Measurements from ENCODE around the gene CERT1. TPM values are rescaled to one million over a fixed set of nuclear protein-coding genes. Genes with fewer than 3 reads are reported as not detected.
"Not testable (repeated sequence)": the region's sequence is repeated elsewhere in the genome, so short reads cannot be mapped to it uniquely, and the experiment has no call there.

Gene CERT1
- total RNA-seq, 1 donor: 37.8 TPM

GRCh38 chr5:75340714-75341478, 170.5 kb downstream of the CERT1 start:
- DNase-seq (ENCODE audit: low read depth): no peak
- TF ChIP-seq, protein P1, sequence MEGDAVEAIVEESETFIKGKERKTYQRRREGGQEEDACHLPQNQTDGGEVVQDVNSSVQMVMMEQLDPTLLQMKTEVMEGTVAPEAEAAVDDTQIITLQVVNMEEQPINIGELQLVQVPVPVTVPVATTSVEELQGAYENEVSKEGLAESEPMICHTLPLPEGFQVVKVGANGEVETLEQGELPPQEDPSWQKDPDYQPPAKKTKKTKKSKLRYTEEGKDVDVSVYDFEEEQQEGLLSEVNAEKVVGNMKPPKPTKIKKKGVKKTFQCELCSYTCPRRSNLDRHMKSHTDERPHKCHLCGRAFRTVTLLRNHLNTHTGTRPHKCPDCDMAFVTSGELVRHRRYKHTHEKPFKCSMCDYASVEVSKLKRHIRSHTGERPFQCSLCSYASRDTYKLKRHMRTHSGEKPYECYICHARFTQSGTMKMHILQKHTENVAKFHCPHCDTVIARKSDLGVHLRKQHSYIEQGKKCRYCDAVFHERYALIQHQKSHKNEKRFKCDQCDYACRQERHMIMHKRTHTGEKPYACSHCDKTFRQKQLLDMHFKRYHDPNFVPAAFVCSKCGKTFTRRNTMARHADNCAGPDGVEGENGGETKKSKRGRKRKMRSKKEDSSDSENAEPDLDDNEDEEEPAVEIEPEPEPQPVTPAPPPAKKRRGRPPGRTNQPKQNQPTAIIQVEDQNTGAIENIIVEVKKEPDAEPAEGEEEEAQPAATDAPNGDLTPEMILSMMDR (IDR thresholded peaks at IDR 0.05; ENCODE audit: insufficient read depth, low read length): no peak
- no peak overlapping the region for H3K4me3 ChIP-seq (ENCODE audit: low read depth, low read length)

- peak overlapping the region; percentile 89 for H3K4me3 ChIP-seq (ENCODE audit: low read depth, low read length)
- DNase-seq (ENCODE audit: low read depth): no peak
These were observed 173.0 kb downstream of the CERT1 start for GRCh38 chr5:75338408-75338807.

DNA sequence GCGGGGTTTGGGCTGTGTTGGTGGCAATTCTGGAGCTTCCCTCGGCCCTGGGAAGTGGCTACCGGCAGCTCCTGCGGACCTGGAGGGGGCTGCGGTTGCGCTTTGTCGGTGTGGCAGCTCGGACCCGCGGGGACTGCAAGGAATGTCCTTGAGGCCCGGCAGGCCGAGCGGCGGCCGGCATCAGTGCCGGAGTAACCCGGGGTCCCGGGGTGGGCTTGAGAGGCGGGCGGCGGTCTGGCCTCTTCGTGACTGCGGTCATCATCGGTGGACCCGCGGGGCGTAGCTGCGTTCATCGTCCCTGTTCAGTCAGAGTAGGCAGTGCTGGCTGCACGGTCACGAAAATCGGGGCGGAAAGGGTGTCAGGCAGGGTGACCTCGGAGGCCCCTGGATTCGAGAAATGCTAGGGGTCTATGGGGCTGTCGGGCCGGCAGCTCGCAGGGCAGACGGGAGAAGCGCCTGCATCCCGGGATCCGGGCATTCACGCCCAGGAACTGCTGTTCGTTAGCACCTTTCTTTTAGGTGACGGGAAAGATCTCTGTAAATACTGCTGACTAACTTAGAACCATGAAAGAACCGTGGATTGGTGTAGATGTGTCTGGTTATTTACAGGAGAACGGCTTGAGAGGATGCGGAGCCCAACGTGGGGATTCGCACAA, 173.9 kb downstream of the CERT1 start:
- no peak for DNase-seq (ENCODE audit: low read depth)
- TF ChIP-seq, protein P1 (IDR thresholded peaks at IDR 0.05; ENCODE audit: insufficient read depth, low read length): no peak
- H3K4me3 ChIP-seq (ENCODE audit: low read depth, low read length): peak overlapping the region; percentile 89

More at GRCh38 chr5:75338408-75338807, 173.0 kb downstream of the CERT1 start:
- TF ChIP-seq, protein P1 (IDR thresholded peaks at IDR 0.05; ENCODE audit: insufficient read depth, low read length): no peak

DNA sequence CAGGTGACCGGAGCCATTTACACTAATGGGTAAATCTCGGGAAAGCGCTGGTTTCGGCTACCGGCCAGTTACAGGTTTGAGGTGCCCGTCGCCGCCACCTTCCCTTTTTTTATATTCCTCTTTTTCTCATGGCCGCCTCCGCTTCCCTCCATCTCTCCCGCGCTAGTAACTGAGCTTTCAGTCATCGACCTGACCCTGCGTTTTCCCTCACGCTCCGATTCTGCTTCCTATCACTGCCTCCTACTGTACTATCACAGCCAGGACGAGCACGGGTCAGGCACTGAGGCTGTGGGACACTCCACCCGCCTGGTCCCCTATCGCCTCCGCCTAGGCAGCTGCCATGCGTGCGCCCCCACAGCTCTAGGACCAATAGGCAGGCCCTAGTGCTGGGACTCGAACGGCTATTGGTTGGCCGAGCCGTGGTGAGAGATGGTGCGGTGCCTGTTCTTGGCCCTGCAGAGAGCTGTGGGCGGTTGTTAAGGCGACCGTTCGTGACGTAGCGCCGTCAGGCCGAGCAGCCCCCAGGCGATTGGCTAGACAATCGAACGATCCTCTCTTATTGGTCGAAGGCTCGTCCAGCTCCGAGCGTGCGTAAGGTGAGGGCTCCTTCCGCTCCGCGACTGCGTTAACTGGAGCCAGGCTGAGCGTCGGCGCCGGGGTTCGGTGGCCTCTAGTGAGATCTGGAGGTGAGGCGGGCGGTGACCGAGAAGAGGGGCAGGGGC, 174.7 kb downstream of the CERT1 start, which contains the start of gene HMGCR:
Gene HMGCR, plus strand, starts transcription at position 606 of the 722 bp plus-strand sequence. CDS start 5,386 bp downstream, outside the sequence.
- TF ChIP-seq, protein P1 (IDR thresholded peaks at IDR 0.05; ENCODE audit: insufficient read depth, low read length): peak; percentile 21
- DNase-seq (ENCODE audit: low read depth): peak; percentile 99

DNA sequence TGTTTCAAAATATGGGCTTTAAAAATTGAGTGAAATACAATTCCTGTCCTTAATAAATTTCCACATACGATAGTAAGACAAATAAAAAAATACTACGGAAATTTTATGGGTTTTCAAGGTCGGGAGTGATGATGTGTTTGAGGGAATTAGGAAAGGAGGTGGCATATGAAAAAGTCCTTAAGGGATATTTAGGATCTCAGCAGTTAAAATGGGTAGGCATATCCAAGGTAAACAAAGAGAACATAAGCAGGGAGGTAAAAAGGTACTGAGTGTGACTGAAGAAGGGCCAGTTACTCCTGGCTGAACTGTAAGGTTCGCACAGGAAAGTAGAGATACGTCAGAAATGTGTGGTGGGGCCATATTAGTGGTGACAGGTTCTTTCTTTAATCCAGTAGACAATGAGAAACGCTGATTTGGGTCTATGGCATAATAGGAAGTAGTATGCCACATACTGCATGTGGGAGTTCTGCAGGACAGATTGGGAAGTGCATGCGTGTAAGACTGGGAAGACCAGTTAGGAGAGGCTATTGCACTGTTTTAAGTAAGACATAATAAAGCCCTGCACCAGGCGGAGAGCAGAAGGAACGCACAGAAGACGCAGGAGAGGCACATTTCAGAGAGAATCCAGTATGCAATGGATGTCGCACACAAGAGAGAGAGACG, 175.3 kb downstream of the CERT1 start:
- peak overlapping the region; percentile 90 for H3K4me3 ChIP-seq (ENCODE audit: low read depth, low read length)
- peak; percentile 89 for DNase-seq (ENCODE audit: low read depth)
- TF ChIP-seq, protein P1 (IDR thresholded peaks at IDR 0.05; ENCODE audit: insufficient read depth, low read length): peak; percentile 76

More for the DNA sequence above, 174.7 kb downstream of the CERT1 start, which contains the start of gene HMGCR:
- H3K4me3 ChIP-seq (ENCODE audit: low read depth, low read length): peak within 1 kb of the TSS; percentile 90

DNA sequence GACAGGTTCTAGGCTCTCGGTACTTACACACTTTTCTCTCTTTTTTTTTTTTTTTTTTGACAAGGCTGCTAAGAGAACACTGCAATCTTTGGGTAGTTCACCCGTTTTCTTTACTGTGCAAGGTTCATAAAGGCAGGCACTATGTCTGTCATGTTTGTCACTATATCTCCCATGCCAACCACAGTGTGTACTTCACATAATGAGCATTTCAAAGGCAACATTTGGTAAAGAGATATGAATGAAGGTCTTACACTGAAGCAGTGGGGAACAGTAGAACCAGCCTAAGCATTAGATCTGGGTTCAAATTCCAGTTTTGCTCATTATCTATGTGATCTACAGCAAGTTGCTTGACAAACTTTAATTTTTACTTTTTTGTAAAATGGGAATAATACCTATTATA, 175.9 kb downstream of the CERT1 start:
- TF ChIP-seq, protein P1 (IDR thresholded peaks at IDR 0.05; ENCODE audit: insufficient read depth, low read length): no peak

DNA sequence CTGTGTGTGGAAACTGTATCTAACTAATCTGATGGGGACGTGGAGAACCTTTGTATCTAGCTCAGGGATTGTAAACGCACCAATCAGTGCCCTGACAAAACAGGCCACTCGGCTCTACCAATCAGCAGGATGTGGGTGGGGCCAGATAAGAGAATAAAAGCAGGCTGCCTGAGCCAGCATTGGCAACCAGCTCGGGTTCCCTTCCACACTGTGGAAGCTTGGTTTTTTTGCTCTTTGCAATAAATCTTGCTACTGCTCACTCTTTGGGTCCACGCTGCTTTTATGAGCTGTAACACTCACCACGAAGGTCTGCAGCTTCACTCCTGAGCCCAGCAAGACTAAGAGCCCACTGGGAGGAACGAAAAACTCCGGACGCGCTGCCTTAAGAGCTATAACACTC, 177.0 kb downstream of the CERT1 start:
- not testable (repeated sequence) for DNase-seq (ENCODE audit: low read depth); H3K4me3 ChIP-seq (ENCODE audit: low read depth, low read length)

More for the DNA sequence above, 175.9 kb downstream of the CERT1 start:
- no peak for DNase-seq (ENCODE audit: low read depth)
- H3K4me3 ChIP-seq (ENCODE audit: low read depth, low read length): no peak overlapping the region

GRCh38 chr5:75333759-75334158, 177.7 kb downstream of the CERT1 start:
- DNase-seq (ENCODE audit: low read depth); H3K4me3 ChIP-seq (ENCODE audit: low read depth, low read length): not testable (repeated sequence)
